Mesothelial cell of epicardium (in vitro differentiated cells): ENCODE measurements around the gene SMC1A. TPM values are rescaled to one million over a fixed set of nuclear protein-coding genes. Genes with fewer than 3 reads are reported as not detected.
"Not testable (repeated sequence)": the region's sequence is repeated elsewhere in the genome, so short reads cannot be mapped to it uniquely, and the experiment has no call there.

ENCODE experiments used
- DNase-seq, 2 experiments: peaks; one replicate each; pipeline ENCODE4 v3.0.0; 2021; ENCODE audit warnings: low spot score in 2 of 2; ENCODE audit not compliant: unreplicated experiment in 2 of 2
- H3K27ac Mint-ChIP-seq: 2 replicates; pipeline ENCODE4 v1.8.0; 2021; ENCODE audit warnings: mixed read lengths
- H3K27me3 Mint-ChIP-seq: 2 replicates; pipeline ENCODE4 v1.8.0; 2021; ENCODE audit warnings: low read depth, mixed read lengths
- H3K36me3 Mint-ChIP-seq: 2 replicates; pipeline ENCODE4 v1.8.0; 2021; ENCODE audit warnings: mixed read lengths
- H3K4me1 Mint-ChIP-seq: 2 replicates; pipeline ENCODE4 v1.8.0; 2021; ENCODE audit warnings: mixed read lengths
- H3K4me3 Mint-ChIP-seq: 2 replicates; pipeline ENCODE4 v1.8.0; 2021; ENCODE audit warnings: mild to moderate bottlenecking, moderate library complexity, mixed read lengths
- H3K9me3 Mint-ChIP-seq: 2 replicates; pipeline ENCODE4 v1.8.0; 2021; ENCODE audit warnings: mixed read lengths
- total RNA-seq: library from RNA; stranded (reverse); gene quantifications from 3 replicates; pipeline ENCODE4 v1.2.1, GENCODE V29; 2021
- TF ChIP-seq, protein P1 (sequence below): fragments of 200-600 bp; sonication (generic); IDR thresholded peaks from one replicate; pipeline ENCODE4 v1.5.0; 2021; ENCODE audit warnings: antibody characterized with exemption; ENCODE audit not compliant: unreplicated experiment

The SMC1A gene
- total RNA-seq, 1 donor from 2014 or later, result 65.1 TPM

GRCh38 chrX:53421772-53422085 lies 725 bp downstream of the SMC1A start:
- H3K9me3 Mint-ChIP-seq, result peaks cover 18% of the 10 kb centered on the region
- peak overlapping the region; percentile 100 for H3K27ac Mint-ChIP-seq
- TF ChIP-seq, protein P1, sequence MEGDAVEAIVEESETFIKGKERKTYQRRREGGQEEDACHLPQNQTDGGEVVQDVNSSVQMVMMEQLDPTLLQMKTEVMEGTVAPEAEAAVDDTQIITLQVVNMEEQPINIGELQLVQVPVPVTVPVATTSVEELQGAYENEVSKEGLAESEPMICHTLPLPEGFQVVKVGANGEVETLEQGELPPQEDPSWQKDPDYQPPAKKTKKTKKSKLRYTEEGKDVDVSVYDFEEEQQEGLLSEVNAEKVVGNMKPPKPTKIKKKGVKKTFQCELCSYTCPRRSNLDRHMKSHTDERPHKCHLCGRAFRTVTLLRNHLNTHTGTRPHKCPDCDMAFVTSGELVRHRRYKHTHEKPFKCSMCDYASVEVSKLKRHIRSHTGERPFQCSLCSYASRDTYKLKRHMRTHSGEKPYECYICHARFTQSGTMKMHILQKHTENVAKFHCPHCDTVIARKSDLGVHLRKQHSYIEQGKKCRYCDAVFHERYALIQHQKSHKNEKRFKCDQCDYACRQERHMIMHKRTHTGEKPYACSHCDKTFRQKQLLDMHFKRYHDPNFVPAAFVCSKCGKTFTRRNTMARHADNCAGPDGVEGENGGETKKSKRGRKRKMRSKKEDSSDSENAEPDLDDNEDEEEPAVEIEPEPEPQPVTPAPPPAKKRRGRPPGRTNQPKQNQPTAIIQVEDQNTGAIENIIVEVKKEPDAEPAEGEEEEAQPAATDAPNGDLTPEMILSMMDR, result no peak
- peaks cover 5% of the 10 kb centered on the region for H3K36me3 Mint-ChIP-seq
- H3K4me3 Mint-ChIP-seq, result peak overlapping the region; percentile 100
- no peak for DNase-seq
- H3K4me1 Mint-ChIP-seq, result peaks cover 14% of the 10 kb centered on the region
- no peaks in the 10 kb centered on the region for H3K27me3 Mint-ChIP-seq

DNA sequence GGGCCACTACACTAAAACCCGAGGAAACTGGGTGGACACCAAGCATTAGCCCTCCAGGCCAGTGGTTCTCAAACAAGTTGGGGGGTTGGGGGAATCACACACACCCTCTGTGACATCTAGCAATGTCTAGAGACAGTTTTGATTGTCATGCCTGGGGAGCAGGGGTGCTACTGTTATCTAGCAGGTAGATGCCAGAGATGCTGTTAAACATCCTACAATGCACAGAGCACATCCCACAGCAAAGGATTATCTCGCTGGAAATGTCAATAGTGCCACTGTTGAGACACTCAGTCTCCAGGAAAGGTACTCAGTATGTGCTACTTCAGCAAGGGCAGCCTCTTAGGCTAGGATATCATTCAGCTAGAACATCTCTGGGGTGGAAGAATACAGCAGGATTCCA lies 1.3 kb downstream of the SMC1A start:
- Mint-ChIP-seq H3K36me3 (peaks cover 5% of the 10 kb centered on the region), H3K27me3 (no peaks in the 10 kb centered on the region), H3K4me1 (peaks cover 14% of the 10 kb centered on the region), H3K4me3 (peak overlapping the region; percentile 100), H3K27ac (peak overlapping the region; percentile 100), H3K9me3 (peaks cover 15% of the 10 kb centered on the region)
- no peak for DNase-seq
- TF ChIP-seq, protein P1, result no peak

DNA sequence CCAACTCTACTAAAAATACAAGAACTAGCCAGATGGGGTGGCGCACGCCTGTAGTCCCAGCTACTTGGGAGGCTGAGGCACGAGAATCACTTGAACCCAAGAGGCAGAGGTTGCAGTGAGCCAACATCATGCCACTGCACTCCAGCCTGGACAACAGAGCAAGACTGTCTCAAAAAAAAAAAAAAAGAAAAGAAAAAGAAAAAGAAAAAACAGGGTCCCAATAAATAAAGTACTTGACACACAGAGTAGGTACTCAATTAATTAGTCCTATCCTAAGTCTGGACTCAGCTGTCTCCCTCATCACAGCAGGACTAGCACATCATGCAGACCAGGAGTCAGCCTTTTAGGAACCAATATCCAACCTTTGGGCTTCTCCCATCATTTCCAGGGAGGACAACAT lies 2.1 kb downstream of the SMC1A start:
- H3K9me3 Mint-ChIP-seq, H3K27me3 Mint-ChIP-seq, H3K36me3 Mint-ChIP-seq, DNase-seq, H3K27ac Mint-ChIP-seq: not testable (repeated sequence)
- Mint-ChIP-seq H3K4me1 (peaks cover 14% of the 10 kb centered on the region), H3K4me3 (peak overlapping the region; percentile 100)

- Mint-ChIP-seq H3K9me3 (peaks cover 9% of the 10 kb centered on the region), H3K36me3 (peaks cover 19% of the 10 kb centered on the region), H3K4me3 (no peak overlapping the region), H3K4me1 (no peaks in the 10 kb centered on the region), H3K27me3 (no peaks in the 10 kb centered on the region), H3K27ac (no peak overlapping the region)
- DNase-seq, result no peak
- TF ChIP-seq, protein P1, result no peak
Observed at GRCh38 chrX:53412446-53412845, 10.0 kb downstream of the SMC1A start.

DNA sequence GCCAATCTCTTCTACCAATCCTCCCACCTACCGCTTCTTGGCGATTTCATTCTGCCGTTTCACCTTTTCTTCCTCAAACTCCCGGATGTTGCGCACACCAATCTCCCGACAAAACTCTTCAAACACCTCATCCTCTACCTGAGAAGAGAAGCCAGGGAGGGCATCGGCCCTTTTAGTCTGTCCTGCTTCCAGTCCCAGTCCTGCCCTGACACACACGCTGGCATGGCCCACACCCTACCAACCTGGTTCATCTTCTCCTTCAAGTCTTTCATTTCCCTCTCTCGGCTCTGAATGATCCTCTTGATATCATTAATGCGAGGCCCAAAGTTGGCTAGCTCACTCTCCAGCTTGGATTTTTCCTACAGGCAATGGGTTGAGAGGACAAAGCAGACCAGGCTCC lies 18.9 kb downstream of the SMC1A start:
- no peak for DNase-seq
- Mint-ChIP-seq H3K9me3 (peaks cover 8% of the 10 kb centered on the region), H3K4me3 (no peak overlapping the region), H3K4me1 (no peaks in the 10 kb centered on the region), H3K36me3 (peaks cover 14% of the 10 kb centered on the region), H3K27me3 (no peaks in the 10 kb centered on the region), H3K27ac (no peak overlapping the region)
- TF ChIP-seq, protein P1, result no peak

DNA sequence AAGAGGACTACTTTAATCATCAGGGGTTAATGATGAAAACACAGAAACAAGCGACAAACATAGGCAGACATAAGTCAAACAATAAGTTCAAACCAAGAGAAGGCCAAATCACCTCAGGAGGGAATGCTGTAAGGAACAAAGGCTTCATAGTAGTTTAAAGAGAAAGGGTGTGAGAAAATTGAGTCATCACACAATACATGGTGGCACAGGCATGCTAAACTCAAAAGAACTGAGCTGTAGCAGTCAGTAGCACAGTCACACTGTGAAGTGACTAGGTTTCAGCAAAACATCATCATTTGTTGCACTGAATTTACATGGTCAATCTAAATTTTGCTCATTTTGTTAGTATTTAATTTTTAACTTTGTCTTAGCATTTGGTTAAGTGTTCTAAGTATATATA lies 24.2 kb downstream of the SMC1A start:
- no peak for DNase-seq
- H3K9me3 Mint-ChIP-seq, result peaks cover 12% of the 10 kb centered on the region
- TF ChIP-seq, protein P1, result no peak
- H3K4me3 Mint-ChIP-seq, result no peak overlapping the region
- peaks cover 5% of the 10 kb centered on the region for H3K36me3 Mint-ChIP-seq
- no peak overlapping the region for H3K27ac Mint-ChIP-seq
- no peaks in the 10 kb centered on the region for H3K4me1 Mint-ChIP-seq
- H3K27me3 Mint-ChIP-seq, result no peaks in the 10 kb centered on the region
